Keratinocyte (primary cell): ENCODE measurements around the gene UBR2. TPM values are rescaled to one million over a fixed set of nuclear protein-coding genes. Genes with fewer than 3 reads are reported as not detected.

Experiments used
- DNase-seq: peaks from one replicate; pipeline ENCODE4 v3.0.0-alpha.2; 2011; ENCODE audit warnings: low read depth, missing footprints, low spot score
- FAIRE-seq: peaks from 2 replicates; lab custom pipeline; 2011; peaks lifted over from hg19 to GRCh38; lab: Jason Lieb, UNC
- H2AFZ ChIP-seq: 2 replicates; pipeline ENCODE4 v1.6.0; 2012; ENCODE audit warnings: low read length, control low read depth, inconsistent platforms; ENCODE audit not compliant: control insufficient read depth
- H3K27ac ChIP-seq: 2 replicates; pipeline ENCODE4 v1.5.1; 2011; ENCODE audit warnings: low read length; ENCODE audit not compliant: control insufficient read depth, insufficient read depth
- H3K27me3 ChIP-seq: 3 replicates; pipeline ENCODE4 v1.6.0; 2011; ENCODE audit warnings: low read length; ENCODE audit not compliant: control insufficient read depth, insufficient read depth; ENCODE audit errors: extremely low read depth
- H3K36me3 ChIP-seq, 2 experiments: 2 replicates in 1 of 2; 3 replicates in 1 of 2; pipeline ENCODE4 v1.5.1; 2011; ENCODE audit warnings: low read length in 2 of 2, mild to moderate bottlenecking in 1 of 2; ENCODE audit not compliant: control insufficient read depth in 2 of 2, insufficient read depth in 2 of 2; ENCODE audit errors: extremely low read depth in 1 of 2
- H3K4me1 ChIP-seq: 3 replicates; pipeline ENCODE4 v1.5.1; 2011; ENCODE audit warnings: low read length; ENCODE audit not compliant: control insufficient read depth, insufficient read depth; ENCODE audit errors: extremely low read depth
- H3K4me2 ChIP-seq: 3 replicates; pipeline ENCODE4 v1.6.0; 2011; ENCODE audit warnings: low read depth, low read length; ENCODE audit not compliant: control insufficient read depth, insufficient read depth; ENCODE audit errors: extremely low read depth
- H3K4me3 ChIP-seq, 3 experiments: fragments of 200-600 bp in 1 of 3; sonication (generic) in 1 of 3; 2 replicates in 2 of 3; 3 replicates in 1 of 3; pipeline ENCODE4 v1.5.1; 2011 to 2016; ENCODE audit warnings: low read length in 3 of 3, mild to moderate bottlenecking in 3 of 3, control low read depth in 2 of 3, inconsistent platforms in 1 of 3, low read depth in 1 of 3, mixed read lengths in 1 of 3, mixed run types in 1 of 3, moderate library complexity in 1 of 3; ENCODE audit not compliant: control insufficient read depth in 2 of 3, insufficient read depth in 2 of 3; ENCODE audit errors: extremely low read depth in 1 of 3
- H3K79me2 ChIP-seq: 2 replicates; pipeline ENCODE4 v1.6.0; 2012; ENCODE audit warnings: low read length; ENCODE audit not compliant: control insufficient read depth, insufficient read depth
- H3K9ac ChIP-seq: 3 replicates; pipeline ENCODE4 v1.6.0; 2011; ENCODE audit warnings: low read length; ENCODE audit not compliant: control insufficient read depth, insufficient read depth; ENCODE audit errors: extremely low read depth
- H3K9me1 ChIP-seq: 3 replicates; pipeline ENCODE4 v1.6.0; 2011; ENCODE audit warnings: low read length; ENCODE audit not compliant: control insufficient read depth, insufficient read depth; ENCODE audit errors: extremely low read depth
- H3K9me3 ChIP-seq: 2 replicates; pipeline ENCODE4 v1.5.1; 2012; ENCODE audit warnings: low read depth, low read length; ENCODE audit not compliant: control insufficient read depth
- H4K20me1 ChIP-seq: 3 replicates; pipeline ENCODE4 v1.6.0; 2011; ENCODE audit warnings: low read length; ENCODE audit not compliant: control insufficient read depth, insufficient read depth; ENCODE audit errors: extremely low read depth
- CTCF ChIP-seq, 3 experiments: IDR thresholded peaks in 1 of 3; conservative IDR thresholded peaks in 1 of 3; optimal IDR thresholded peaks in 1 of 3; 2 replicates in 2 of 3; 3 replicates in 1 of 3; pipeline versions ENCODE3 to v1.5.1; 2011; ENCODE audit warnings: low read length in 3 of 3, mild to moderate bottlenecking in 3 of 3, moderate library complexity in 2 of 3, control low read depth in 1 of 3, inconsistent platforms in 1 of 3; ENCODE audit not compliant: insufficient read depth in 2 of 3; ENCODE audit errors: extremely low read depth in 1 of 3
- EZH2 ChIP-seq: IDR thresholded peaks from one replicate; pipeline ENCODE4 v1.6.1; 2012; ENCODE audit warnings: inconsistent platforms, mild to moderate bottlenecking, low read length, moderate library complexity
- dilution Hi-C: fragments of 300-500 bp; cut with MboI; formaldehyde crosslinking; loops from one replicate; pipeline ENCODE4 v1.7.0; 2020; ENCODE audit warnings: low sequenced_read_pairs; ENCODE audit not compliant: extremely low pct_ligation_motif_present
- polyA plus RNA-seq, 5 experiments: library from polyadenylated mRNA; depleted of rRNA in 3 of 5; stranded (reverse) in 3 of 5; stranded (forward) in 1 of 5; unstranded in 1 of 5; fragments of >200 nt; gene quantifications; 1 replicate in 1 of 5; 2 replicates in 3 of 5; 3 replicates in 1 of 5; pipeline versions ENCODE4 v1.2.1 to v1.2.3, GENCODE V29; 2011 to 2012; ENCODE audit warnings: missing spikeins in 2 of 5, low read depth in 1 of 5, low replicate concordance in 1 of 5

The UBR2 gene
- polyA plus RNA-seq, 1 donor (not counting 4 experiments of a cell fraction or from before 2014, with no cell fraction given): 21.6 TPM

- dilution Hi-C loops: no loop called here
- peak overlapping the region; percentile 89 for H3K27ac ChIP-seq
- peak overlapping the region; percentile 93 for H3K9ac ChIP-seq
- H4K20me1 ChIP-seq: no peaks in the 10 kb centered on the region
- H3K27me3 ChIP-seq: no peaks in the 10 kb centered on the region
- H2AFZ ChIP-seq: peak overlapping the region; percentile 92
- H3K4me2 ChIP-seq: peak overlapping the region; percentile 92
- FAIRE-seq (no peak), DNase-seq (no peak)
- H3K4me3 ChIP-seq: peak overlapping the region; percentile 84 to 95 (median 91)
- peaks cover under 1% of the 10 kb centered on the region for H3K4me1 ChIP-seq
- H3K9me3 ChIP-seq: no peaks in the 10 kb centered on the region
- H3K9me1 ChIP-seq: peaks cover 2% of the 10 kb centered on the region
- H3K36me3 ChIP-seq: peaks cover 0 to 1% of the 10 kb centered on the region in 2 experiments
- H3K79me2 ChIP-seq: peaks cover 44% of the 10 kb centered on the region
- TF ChIP-seq EZH2 (no peak), CTCF (optimal IDR thresholded peaks at IDR 0.05 in 1 of 3, IDR thresholded peaks at IDR 0.05 in 1 of 3, conservative IDR thresholded peaks at IDR 0.05 in 1 of 3; ENCODE audit: extremely low read depth in 1 of 3, insufficient read depth in 2 of 3, low read length in 3 of 3) (no peak)
These were observed 637 bp downstream of the UBR2 start for GRCh38 chr6:42564506-42564825.

GRCh38 chr6:42565823-42566613 is 2.2 kb downstream of the UBR2 start:
- Histone ChIP-seq H3K36me3 (peaks cover 0 to 1% of the 10 kb centered on the region in 2 experiments), H2AFZ (no peak overlapping the region), H3K4me1 (peaks cover 8% of the 10 kb centered on the region), H3K79me2 (peaks cover 59% of the 10 kb centered on the region), H3K9ac (peak overlapping the region; percentile 93), H3K4me3 (peak overlapping the region; percentile 84 to 95 (median 91)), H3K9me3 (no peaks in the 10 kb centered on the region), H3K4me2 (peak overlapping the region; percentile 92), H3K27me3 (no peaks in the 10 kb centered on the region), H3K27ac (peak overlapping the region; percentile 89), H4K20me1 (no peaks in the 10 kb centered on the region), H3K9me1 (peaks cover 2% of the 10 kb centered on the region)
- dilution Hi-C loops: no loop called here
- DNase-seq: no peak
- no peak for TF ChIP-seq EZH2
- no peak for TF ChIP-seq CTCF (optimal IDR thresholded peaks at IDR 0.05 in 1 of 3, IDR thresholded peaks at IDR 0.05 in 1 of 3, conservative IDR thresholded peaks at IDR 0.05 in 1 of 3; ENCODE audit: extremely low read depth in 1 of 3, insufficient read depth in 2 of 3, low read length in 3 of 3)
- FAIRE-seq: no peak
